Activated CD8-positive, alpha-beta memory T cell treated with anti-CD3 and anti-CD28 coated beads, Interleukin-2, amount 50 U/mL, for 1 hour (primary cell): Measurements from ENCODE around the gene PRDM15.
A peak's percentile ranks its signal among the peaks of the same experiment; 100 is the strongest.

Experiments
- DNase-seq: peaks from one replicate; pipeline ENCODE4 v3.0.0-alpha.2; 2020; ENCODE audit errors: extremely low read depth

PRDM15 gene

GRCh38 chr21:41778930-41779600 is 100.1 kb downstream of the PRDM15 start:
- DNase-seq = no peak

DNA sequence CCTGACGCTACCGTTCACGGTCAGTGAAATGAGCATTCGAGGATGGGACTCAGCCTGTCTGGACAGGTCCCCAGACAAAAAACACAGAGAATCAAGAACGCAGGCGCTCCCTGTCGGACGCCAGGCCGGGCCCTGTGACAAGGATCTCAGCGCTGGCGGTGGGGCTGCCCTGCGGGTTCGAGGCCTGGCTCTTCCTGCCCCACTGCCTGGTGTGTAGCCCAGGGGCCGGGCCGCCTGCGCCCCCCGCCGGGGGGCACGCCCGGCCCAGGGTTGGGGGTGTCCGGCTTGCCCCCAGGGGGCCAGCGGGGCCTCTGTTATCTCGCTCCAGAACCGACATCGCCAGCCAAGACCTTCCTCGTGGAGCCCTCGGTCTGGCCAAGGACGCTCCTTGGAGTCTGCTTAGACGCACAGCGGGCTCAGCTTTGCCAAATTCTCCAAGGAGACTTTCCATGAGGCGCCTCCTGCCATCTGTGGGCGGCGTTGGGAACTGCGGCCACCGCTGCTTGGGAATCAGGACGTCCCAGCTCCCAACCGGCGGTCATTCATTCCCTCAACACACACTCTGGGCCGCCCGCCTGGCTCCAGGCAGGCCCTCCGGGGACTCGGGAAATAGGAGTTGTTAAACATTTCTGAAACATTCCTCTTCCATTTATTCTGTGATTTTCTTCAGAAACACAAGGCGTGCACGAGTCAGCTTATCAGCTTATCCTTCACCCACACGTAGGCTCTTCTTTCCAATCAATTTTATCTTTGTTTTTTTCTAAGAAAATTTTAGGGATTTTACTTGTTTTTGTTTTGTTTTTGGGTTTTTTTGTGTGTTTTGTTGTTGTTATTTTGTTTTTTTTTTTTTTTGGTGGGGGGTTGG is 101.0 kb downstream of the PRDM15 start:
- DNase-seq = no peak

DNA sequence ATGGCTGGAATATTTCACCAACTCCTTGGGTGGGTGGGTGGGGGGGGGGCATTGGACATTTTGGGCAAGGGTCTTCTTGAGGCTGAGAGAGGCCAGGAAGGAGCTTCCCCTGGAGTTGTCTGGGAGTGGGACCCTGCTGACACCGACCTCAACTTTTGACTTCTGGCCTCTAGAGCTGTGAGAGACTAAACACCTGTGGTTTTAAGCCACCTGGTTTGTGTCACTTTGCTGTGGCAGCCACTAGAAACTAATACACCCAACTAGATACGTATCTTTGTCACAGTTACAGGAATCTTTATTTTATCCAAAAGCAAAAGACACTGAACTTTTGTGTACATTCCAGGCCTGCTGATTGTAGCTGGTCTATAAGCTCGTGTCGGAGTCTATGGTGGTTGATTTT is 102.4 kb downstream of the PRDM15 start:
- no peak for DNase-seq

DNA sequence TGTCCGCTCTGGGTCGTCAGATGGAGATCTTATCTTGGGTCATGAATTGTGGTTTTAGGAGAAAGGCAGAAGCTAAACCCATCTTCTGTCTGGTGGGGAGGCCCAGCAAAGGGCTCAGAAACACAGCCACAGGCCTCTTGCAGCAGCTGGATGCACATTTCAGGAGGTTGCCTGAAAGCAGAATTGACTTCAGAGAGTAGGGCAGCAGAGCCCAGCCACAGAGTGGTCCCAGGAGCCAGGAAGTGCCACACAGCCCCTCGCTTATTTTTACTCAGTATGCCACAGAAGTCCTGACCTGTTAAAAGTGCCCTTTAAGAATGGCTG is 104.0 kb downstream of the PRDM15 start:
- no peak for DNase-seq

GRCh38 chr21:41774467-41775148 is 104.5 kb downstream of the PRDM15 start:
- DNase-seq = no peak

GRCh38 chr21:41772351-41773080 is 106.6 kb downstream of the PRDM15 start:
- no peak for DNase-seq

DNA sequence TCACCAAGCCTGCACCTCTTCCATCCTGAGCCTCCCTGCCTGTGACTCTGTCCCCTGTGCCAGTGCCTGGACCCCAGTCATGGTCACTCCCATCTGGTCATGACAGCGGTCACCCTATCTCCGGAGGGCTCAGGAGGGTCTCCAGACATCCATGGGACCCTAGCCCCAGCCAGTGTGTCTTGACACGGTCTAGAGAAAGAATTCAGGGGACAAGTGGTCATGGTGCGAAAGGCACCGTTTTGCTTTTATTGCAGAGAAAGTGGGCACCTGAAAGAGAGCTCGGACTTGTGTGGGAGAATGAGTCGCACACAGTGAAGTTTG is 107.6 kb downstream of the PRDM15 start:
- DNase-seq = no peak

- DNase-seq = no peak
These were observed 108.1 kb downstream of the PRDM15 start for GRCh38 chr21:41770901-41771624.

DNA sequence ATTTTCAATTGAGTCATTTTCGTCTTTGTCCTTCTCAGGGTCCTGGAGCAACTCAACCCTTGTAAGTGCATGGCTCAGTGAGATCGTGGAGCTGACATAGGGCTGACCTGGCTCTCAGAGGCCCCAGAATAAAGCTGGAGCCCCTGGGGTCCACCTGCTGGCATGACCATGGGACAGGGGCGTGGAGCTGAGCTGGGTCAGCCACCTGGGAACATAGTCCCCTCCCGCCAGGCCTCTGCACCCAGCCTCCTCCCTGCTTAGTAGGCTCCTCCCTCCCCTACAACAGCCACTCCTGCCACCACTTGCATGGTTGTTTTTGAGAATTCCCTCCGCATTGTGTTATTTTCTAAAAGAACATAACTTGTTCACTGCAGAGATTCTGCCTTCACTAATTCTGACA is 109.2 kb downstream of the PRDM15 start:
- no peak for DNase-seq

DNA sequence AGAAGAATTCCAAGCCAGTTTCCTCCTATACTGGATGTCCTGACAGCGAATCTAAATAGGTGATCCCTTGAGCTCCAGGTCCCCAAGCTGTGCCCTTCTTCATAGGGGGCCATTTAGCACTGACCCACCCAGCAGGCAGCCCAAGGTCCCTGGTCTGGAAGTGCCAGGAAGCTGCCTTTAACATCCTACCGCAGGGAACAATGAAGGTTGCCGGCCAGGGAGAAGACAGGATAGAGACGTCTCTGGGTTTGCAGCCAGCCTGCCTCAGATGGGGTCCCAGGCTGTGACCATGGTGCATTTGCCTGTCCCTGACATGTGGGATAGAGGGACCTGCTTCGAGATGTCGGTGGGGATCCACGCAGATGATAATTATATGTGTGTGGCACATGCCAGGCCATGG is 109.6 kb downstream of the PRDM15 start:
- DNase-seq = no peak

- no peak for DNase-seq
These were observed 110.0 kb downstream of the PRDM15 start for GRCh38 chr21:41769111-41769510.

DNA sequence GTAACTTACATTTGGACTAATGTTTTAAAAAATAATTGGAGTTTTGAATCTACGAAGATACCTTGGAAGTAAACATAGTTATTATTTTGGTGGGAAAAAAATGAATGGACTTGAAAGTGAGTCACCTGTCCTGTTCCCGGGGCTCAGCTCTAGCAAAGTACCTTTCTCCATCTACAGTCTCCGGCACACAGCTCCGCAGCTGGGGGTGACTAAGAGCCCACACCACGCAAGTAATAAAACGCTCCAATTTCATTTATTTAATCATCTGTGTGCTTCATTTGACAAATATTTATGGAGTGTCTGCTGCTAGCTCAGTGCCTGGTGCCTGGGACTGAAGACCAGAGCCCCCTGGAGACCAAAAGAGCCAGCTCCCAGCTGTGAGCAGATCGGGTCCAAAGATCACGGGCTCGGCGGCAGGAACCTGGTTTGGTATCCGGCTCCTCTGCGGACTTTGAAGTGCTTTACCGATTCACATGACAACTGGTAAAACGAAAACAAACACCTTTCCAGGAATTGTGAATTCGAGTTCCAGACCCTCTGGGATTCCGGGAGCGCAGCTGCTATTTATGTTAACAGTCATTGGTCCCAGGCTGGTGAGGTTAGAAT is 110.6 kb downstream of the PRDM15 start:
- no peak for DNase-seq

GRCh38 chr21:41767606-41768436 is 111.3 kb downstream of the PRDM15 start:
- no peak for DNase-seq

GRCh38 chr21:41766883-41767605 is 112.1 kb downstream of the PRDM15 start, which contains the start of gene RIPK4:
TSS of gene RIPK4 (minus strand) at chr21:41767052. CDS start at chr21:41767041, 11 bp downstream.
- peak; percentile 7 for DNase-seq

DNA sequence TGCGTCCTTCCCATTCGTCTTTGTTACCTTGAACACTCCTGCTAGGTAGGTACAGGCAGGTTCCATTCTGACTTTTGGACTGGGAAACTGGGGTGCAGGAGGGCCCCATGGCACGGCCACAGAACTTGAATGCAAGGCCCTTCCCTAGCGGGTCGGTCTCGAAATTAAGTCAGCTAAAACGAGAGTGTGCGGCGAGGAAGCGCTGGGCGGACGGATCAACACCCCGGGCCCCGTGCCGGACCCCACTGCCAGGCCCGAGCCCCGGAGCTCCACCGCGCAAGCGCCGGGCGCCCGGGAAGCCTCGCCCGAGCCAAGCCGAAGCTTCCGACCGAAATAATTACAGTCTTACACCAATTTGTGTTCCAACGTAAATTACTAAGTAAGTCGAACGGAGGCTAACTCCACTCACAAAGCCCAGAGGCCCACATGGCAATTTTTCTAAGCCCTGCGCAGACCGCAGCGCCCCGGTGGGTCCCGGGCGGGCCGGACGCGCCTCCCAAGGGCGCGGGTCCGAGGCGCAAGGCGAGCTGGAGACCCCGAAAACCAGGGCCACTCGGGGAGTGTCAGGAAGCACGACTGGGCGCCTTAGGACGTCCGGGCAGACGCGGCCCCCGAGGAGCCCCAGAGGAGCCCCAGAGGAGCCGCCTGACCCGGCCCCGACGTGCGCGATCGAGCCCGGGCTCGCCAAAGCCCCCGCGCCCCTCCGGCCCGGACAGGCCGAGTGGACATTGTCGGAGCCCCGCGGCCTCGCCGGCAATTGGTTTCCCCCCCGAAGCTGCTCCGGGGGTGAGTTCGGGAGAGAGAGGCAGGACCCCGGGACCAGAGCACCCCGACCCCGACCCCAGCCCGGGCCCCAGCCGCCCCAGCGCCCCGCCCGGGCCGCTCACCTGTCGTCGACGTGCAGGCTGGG is 112.9 kb downstream of the PRDM15 start:
- DNase-seq = no peak

DNA sequence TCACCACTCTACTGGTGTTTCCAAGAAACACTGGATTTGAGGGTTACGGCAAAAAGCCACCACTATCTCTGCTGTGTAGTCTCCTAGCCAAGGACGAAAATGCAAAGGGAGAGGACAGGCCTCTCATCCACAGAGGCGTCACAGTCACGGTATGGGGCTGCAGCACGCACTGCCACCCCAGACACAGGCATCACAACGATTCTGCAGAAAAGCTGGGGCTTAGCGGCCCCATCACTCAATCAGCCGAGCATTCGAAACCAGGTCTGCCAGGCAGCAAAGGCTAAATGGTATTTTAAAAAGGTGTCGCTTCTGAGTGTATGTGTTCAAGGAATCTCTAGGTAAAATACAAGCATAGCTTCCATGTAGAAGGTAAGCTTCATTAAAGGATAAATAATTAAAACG is 113.7 kb downstream of the PRDM15 start:
- DNase-seq = no peak

GRCh38 chr21:41764558-41765419 is 114.4 kb downstream of the PRDM15 start:
- DNase-seq = no peak
